K562 (cell line): ENCODE measurements around the gene CTPS2. TPM values are rescaled to one million over a fixed set of nuclear protein-coding genes. Genes with fewer than 3 reads are reported as not detected.

Source experiments
- ATAC-seq: fragments of 200-7000 bp; cut with Tn5 transposase; 3 replicates; pipeline ENCODE4 v1.9.1; 2020; ENCODE audit warnings: moderate library complexity
- BruUV-seq: library from RNA; stranded (reverse); fragments of 400-500 nt; replicated peaks from 2 replicates; lab custom pipeline; 2021; lab: Mats Ljungman, UMichigan
- CTCF ChIA-PET: fragments of 300-600 bp; formaldehyde crosslinking; extraction: SDS; loops from one replicate; lab custom pipeline; 2021; ENCODE audit warnings: low intra/inter-chr PET ratio; lab: Yijun Ruan, JAX
- POLR2A ChIA-PET: fragments of 300-600, 350-650 bp; sonication (Branson Sonifier 250); formaldehyde crosslinking; extraction: SDS; loops from one replicate; lab custom pipeline; 2021; ENCODE audit warnings: antibody characterized with exemption, inconsistent platforms; lab: Yijun Ruan, JAX
- DNase-seq, 4 experiments: peaks; one replicate each; pipeline versions ENCODE4 v3.0.0 to v3.0.0-alpha.2; 2011 to 2018; ENCODE audit warnings: low spot score in 3 of 4, mixed read lengths in 3 of 4; ENCODE audit errors: extremely low read depth in 1 of 4
- FAIRE-seq: peaks from 2 replicates; lab custom pipeline; 2011; peaks lifted over from hg19 to GRCh38; lab: Jason Lieb, UNC
- H2AFZ ChIP-seq: 2 replicates; pipeline ENCODE4 v1.6.0; 2011; ENCODE audit warnings: low read depth, low read length, control low read depth, inconsistent platforms
- H3K27ac ChIP-seq: fragments of 200-600 bp; 3 replicates; pipeline ENCODE4 v1.8.0; 2011; ENCODE audit warnings: low read depth, mild to moderate bottlenecking, control low read depth, inconsistent platforms, low read length, moderate library complexity, mixed read lengths; ENCODE audit errors: extremely low read depth
- H3K27me3 ChIP-seq, 2 experiments: fragments of 300-600 bp in 1 of 2; 2 replicates in 1 of 2; 3 replicates in 1 of 2; pipeline versions ENCODE4 v1.6.0 to v1.8.0; 2011; ENCODE audit warnings: inconsistent platforms in 2 of 2, low read length in 2 of 2, mild to moderate bottlenecking in 1 of 2, mixed read lengths in 1 of 2, moderate library complexity in 1 of 2; ENCODE audit not compliant: control insufficient read depth in 2 of 2, insufficient read depth in 2 of 2
- H3K36me3 ChIP-seq: fragments of 300-600 bp; 3 replicates; pipeline ENCODE4 v1.8.0; 2011; ENCODE audit warnings: mild to moderate bottlenecking, low read length, inconsistent platforms; ENCODE audit not compliant: control insufficient read depth, insufficient read depth
- H3K4me1 ChIP-seq, 2 experiments: fragments of 200-600 bp in 1 of 2; replicated peaks in 1 of 2; 2 replicates in 1 of 2; 3 replicates in 1 of 2; pipeline versions ENCODE4 v1.5.1 to v1.8.0; 2011; ENCODE audit warnings: inconsistent platforms in 2 of 2, low read length in 2 of 2, mild to moderate bottlenecking in 1 of 2, mixed read lengths in 1 of 2, moderate library complexity in 1 of 2; ENCODE audit not compliant: control insufficient read depth in 2 of 2, insufficient read depth in 2 of 2
- H3K4me2 ChIP-seq: 2 replicates; pipeline ENCODE4 v1.6.1; 2011; ENCODE audit warnings: low read length, control low read depth, inconsistent platforms, mixed read lengths; ENCODE audit not compliant: insufficient read depth
- H3K4me3 ChIP-seq: fragments of 200-600 bp; sonication (generic), shearing (Covaris generic); 2 replicates; pipeline ENCODE4 v1.5.1; 2016; ENCODE audit warnings: control low read depth, inconsistent platforms
- H3K79me2 ChIP-seq: fragments of 200-600 bp; 3 replicates; pipeline ENCODE4 v1.8.0; 2011; ENCODE audit warnings: low read length, inconsistent platforms; ENCODE audit not compliant: control insufficient read depth, insufficient read depth
- H3K9ac ChIP-seq, 2 experiments: 2 replicates each; pipeline versions ENCODE4 v1.6.0 to v1.6.1; 2011; ENCODE audit warnings: low read depth in 2 of 2, low read length in 2 of 2, control low read depth in 1 of 2, inconsistent platforms in 1 of 2, mild to moderate bottlenecking in 1 of 2, mixed read lengths in 1 of 2; ENCODE audit not compliant: insufficient read depth in 1 of 2
- H3K9me1 ChIP-seq: one replicate; pipeline ENCODE4 v1.6.0; 2011; ENCODE audit warnings: inconsistent platforms, mild to moderate bottlenecking, low read length, moderate library complexity; ENCODE audit not compliant: control insufficient read depth, insufficient read depth
- H3K9me3 ChIP-seq: replicated peaks from 2 replicates; pipeline ENCODE4 v1.5.1; 2011; ENCODE audit warnings: low read depth, low read length, inconsistent platforms; ENCODE audit not compliant: control insufficient read depth, insufficient read depth
- H4K20me1 ChIP-seq: replicated peaks from 2 replicates; pipeline ENCODE4 v1.6.1; 2011; ENCODE audit warnings: low read length, inconsistent platforms, mixed read lengths; ENCODE audit not compliant: control insufficient read depth, insufficient read depth
- CTCF ChIP-seq, 3 experiments: IDR thresholded peaks in 2 of 3; conservative IDR thresholded peaks in 1 of 3; 2 replicates each; pipeline ENCODE4 v1.5.1; 2011 to 2012; ENCODE audit warnings: low read length in 3 of 3, mild to moderate bottlenecking in 3 of 3, control low read depth in 2 of 3, improper control_type of control experiment in 1 of 3, inconsistent platforms in 1 of 3, low read depth in 1 of 3, mixed read lengths in 1 of 3, moderate library complexity in 1 of 3; ENCODE audit not compliant: insufficient read depth in 2 of 3
- MECOM ChIP-seq: fragments of 250-450 bp; sonication (Bioruptor Pico); IDR thresholded peaks from 2 replicates; pipeline ENCODE4 v1.8.0; 2022; ENCODE audit warnings: inconsistent platforms
- WGBS: fragments of 100-300 bp; shearing (Covaris generic); methylation state at CpG from one replicate; pipeline ENCODE4 v1.1.6; 2016; ENCODE audit warnings: low coverage, mixed read lengths; ENCODE audit not compliant: insufficient coverage; ENCODE audit errors: missing lambda C conversion rate; 5-methylcytosine and 5-hydroxymethylcytosine counted together
- in situ Hi-C: fragments of 300-500 bp; cut with MboI; formaldehyde crosslinking; loops from 4 replicates; pipeline ENCODE4 v1.15.0; 2018; ENCODE audit warnings: inconsistent platforms, mixed read lengths
- intact Hi-C: fragments of 100-400 bp; cut with micrococcal nuclease; formaldehyde crosslinking; loops from 2 replicates; pipeline ENCODE4 v1.14.2; 2022
- polyA plus RNA-seq, 8 experiments: library from polyadenylated mRNA; depleted of rRNA in 4 of 8; stranded (reverse) in 5 of 8; unstranded in 3 of 8; fragments of >200 nt; fragmentation: Nextera tagmentation in 2 of 8; fragmentation: Illumina TruSeq in 1 of 8; extraction: Ambion mirVana in 2 of 8; extraction: Trizol in 1 of 8; gene quantifications; 2 replicates each; pipeline versions ENCODE4 v1.2.1 to v1.2.3, GENCODE V29; 2011 to 2014; ENCODE audit warnings: inconsistent platforms in 1 of 8, missing spikeins in 1 of 8
- total RNA-seq, 7 experiments: library from RNA; depleted of rRNA in 6 of 7; stranded (reverse); fragments of >200 nt in 6 of 7; fragmentation: Illumina TruSeq in 2 of 7; extraction: Trizol in 2 of 7; gene quantifications; 2 replicates each; pipeline versions ENCODE4 v1.2.1 to v1.2.3, GENCODE V29; 2011 to 2021; ENCODE audit warnings: low replicate concordance in 1 of 7

Gene CTPS2
- total and polyA plus RNA-seq, 9 of the 15 experiments (the other 6 are each of a cell fraction or from before 2014, with no cell fraction given): 5.4 to 19.5 (median 14.1) TPM

GRCh38 chrX:16743604-16744325 lies 31.3 kb upstream of the CTPS2 start:
- ATAC-seq (no peak), DNase-seq (no peak), FAIRE-seq (no peak)
- Histone ChIP-seq H3K9me3 (no peaks in the 10 kb centered on the region), H2AFZ (no peak overlapping the region), H3K9ac (no peak overlapping the region), H3K4me1 (no peaks in the 10 kb centered on the region), H3K36me3 (peaks cover 60% of the 10 kb centered on the region), H3K4me3 (no peak overlapping the region), H4K20me1 (no peaks in the 10 kb centered on the region), H3K9me1 (no peaks in the 10 kb centered on the region), H3K27me3 (no peaks in the 10 kb centered on the region), H3K79me2 (no peaks in the 10 kb centered on the region), H3K4me2 (no peak overlapping the region), H3K27ac (no peak overlapping the region)
- 88% methylated on average over 5 of the region's 12 CpGs for WGBS
- peak in 1 of 3 experiments; percentile 2; a peak in 1 of 6 replicates for TF ChIP-seq CTCF (IDR thresholded peaks at IDR 0.05 in 2 of 3, conservative IDR thresholded peaks at IDR 0.05 in 1 of 3; ENCODE audit: insufficient read depth in 2 of 3, low read depth in 1 of 3, low read length in 3 of 3)
- TF ChIP-seq MECOM: no peak
- ChIA-PET CTCF (no interaction called here), POLR2A (interaction anchor here (0.8 to 1.6 kb wide), 4 partner anchors 10 to 27 kb away, joined by 4 to 5 read pairs (median 4); partner anchors contain the start of gene SYAP1)
- in situ Hi-C loops (no loop called here), intact Hi-C loops (no loop called here)
- no TSS peak for BruUV-seq
